Kidney (tissue), 14 donors: Measurements from ENCODE around the gene TAX1BP3. TPM values are rescaled to one million over a fixed set of nuclear protein-coding genes. Genes with fewer than 3 reads are reported as not detected.

Experiments
- DNase-seq, 5 donors: peaks; one replicate each; pipeline ENCODE4 v3.0.0-alpha.2; 2013 to 2020
- FAIRE-seq: peaks from 2 replicates; lab custom pipeline; 2012; peaks lifted over from hg19 to GRCh38; lab: Jason Lieb, UNC
- H3K27ac ChIP-seq, 2 donors: one replicate each; pipeline ENCODE4 v1.7.0; 2013; ENCODE audit warnings: low read depth in 2 of 2, low read length in 2 of 2, inconsistent platforms in 1 of 2
- H3K27me3 ChIP-seq: one replicate; pipeline ENCODE4 v1.7.1; 2013; ENCODE audit warnings: low read length, inconsistent platforms; ENCODE audit not compliant: control insufficient read depth, insufficient read depth
- H3K36me3 ChIP-seq, 3 donors: one replicate each; pipeline versions ENCODE4 v1.7.0 to v1.7.1; 2013; ENCODE audit warnings: low read length in 3 of 3, control low read depth in 1 of 3, inconsistent platforms in 1 of 3; ENCODE audit not compliant: insufficient read depth in 3 of 3, control insufficient read depth in 2 of 3
- H3K4me1 ChIP-seq, 3 donors: one replicate each; pipeline versions ENCODE4 v1.7.0 to v1.7.1; 2013; ENCODE audit warnings: low read length in 3 of 3, inconsistent platforms in 1 of 3, low read depth in 1 of 3; ENCODE audit not compliant: control insufficient read depth in 2 of 3, insufficient read depth in 2 of 3
- H3K4me3 ChIP-seq, 3 donors: one replicate each; pipeline versions ENCODE4 v1.7.0 to v1.8.1; 2013; ENCODE audit warnings: low read length in 3 of 3, control low read depth in 1 of 3, inconsistent platforms in 1 of 3
- H3K9ac ChIP-seq, 3 donors: one replicate each; pipeline versions ENCODE4 v1.7.0 to v1.7.1; 2013; ENCODE audit warnings: low read length in 3 of 3, control low read depth in 1 of 3, inconsistent platforms in 1 of 3
- H3K9me3 ChIP-seq, 3 donors: one replicate each; pipeline versions ENCODE4 v1.7.0 to v1.7.1; 2013; ENCODE audit warnings: low read length in 3 of 3, control low read depth in 1 of 3, inconsistent platforms in 1 of 3; ENCODE audit not compliant: control insufficient read depth in 2 of 3, insufficient read depth in 1 of 3
- intact Hi-C: fragments of 100-400 bp; cut with DNase I; formaldehyde crosslinking; loops from one replicate; pipeline ENCODE4 v1.11.1; 2022
- polyA plus RNA-seq: library from polyadenylated mRNA; stranded (reverse); fragments of 350-450 nt; fragmentation: Illumina TruSeq; extraction: RNeasy Lipid Tissue Mini Kit (QIAGEN cat#74804); gene quantifications from one replicate; pipeline ENCODE4 v1.2.3, GENCODE V29; 2014; ENCODE audit warnings: low read depth, low replicate concordance; ENCODE audit not compliant: insufficient read depth
- total RNA-seq: library from RNA; stranded (reverse); fragmentation: NEBNext Ultra II Directional; extraction: Animal tissue kit (Norgen Biotek cat#: 25700); gene quantifications from one replicate; pipeline ENCODE4 v1.2.1, GENCODE V29; 2021
- TF ChIP-seq, protein P1 (sequence below): IDR thresholded peaks from 3 replicates; pipeline ENCODE4 v1.5.1; 2012; ENCODE audit warnings: mild to moderate bottlenecking, moderate library complexity, borderline replicate concordance; ENCODE audit not compliant: insufficient read depth; ENCODE audit errors: extremely low read depth
- donor health status: control.
- donor health status: control.
- donor health status: control.
- donor health status: control.
- donor health status: control.
- donor health status: DM: yes; HTN: yes; CAD: no.
- donor health status: Normal renal cell carcinoma (clear cell type).

TAX1BP3 gene
- total and polyA plus RNA-seq, 2 donors from 2014 or later: 128 to 158 TPM

DNA sequence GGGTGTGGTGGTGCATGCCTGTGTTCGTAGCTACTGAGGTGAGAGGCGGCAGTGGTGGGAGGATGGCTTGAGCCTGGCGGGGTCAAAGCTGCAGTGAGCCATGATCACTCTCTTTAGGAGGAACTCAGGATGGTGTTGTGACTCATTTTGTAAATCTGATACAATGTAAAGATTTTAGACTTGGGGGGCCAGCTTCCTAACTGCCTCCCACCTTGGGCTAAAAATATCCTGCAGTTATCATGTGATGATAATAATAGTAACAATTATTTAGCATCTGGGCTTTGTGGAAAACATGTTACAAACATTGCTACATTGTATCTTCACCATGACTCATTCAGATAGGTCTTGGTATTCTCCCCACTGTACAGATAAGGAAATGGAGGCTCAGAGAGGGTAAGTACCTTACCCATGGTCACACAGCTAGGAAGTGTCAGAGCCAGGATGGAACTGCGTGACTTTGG lies 24.5 kb downstream of the TAX1BP3 start:
- Histone ChIP-seq H3K4me1 (peaks cover 0 to 16% (median 6%) of the 10 kb centered on the region in 3 donors), H3K27ac (no peak overlapping the region), H3K9ac (no peak overlapping the region), H3K9me3 (no peaks in the 10 kb centered on the region), H3K27me3 (no peaks in the 10 kb centered on the region), H3K36me3 (peaks cover 2 to 11% (median 4%) of the 10 kb centered on the region in 3 donors), H3K4me3 (no peak overlapping the region)
- FAIRE-seq (no peak), DNase-seq (no peak)
- TF ChIP-seq, protein P1, sequence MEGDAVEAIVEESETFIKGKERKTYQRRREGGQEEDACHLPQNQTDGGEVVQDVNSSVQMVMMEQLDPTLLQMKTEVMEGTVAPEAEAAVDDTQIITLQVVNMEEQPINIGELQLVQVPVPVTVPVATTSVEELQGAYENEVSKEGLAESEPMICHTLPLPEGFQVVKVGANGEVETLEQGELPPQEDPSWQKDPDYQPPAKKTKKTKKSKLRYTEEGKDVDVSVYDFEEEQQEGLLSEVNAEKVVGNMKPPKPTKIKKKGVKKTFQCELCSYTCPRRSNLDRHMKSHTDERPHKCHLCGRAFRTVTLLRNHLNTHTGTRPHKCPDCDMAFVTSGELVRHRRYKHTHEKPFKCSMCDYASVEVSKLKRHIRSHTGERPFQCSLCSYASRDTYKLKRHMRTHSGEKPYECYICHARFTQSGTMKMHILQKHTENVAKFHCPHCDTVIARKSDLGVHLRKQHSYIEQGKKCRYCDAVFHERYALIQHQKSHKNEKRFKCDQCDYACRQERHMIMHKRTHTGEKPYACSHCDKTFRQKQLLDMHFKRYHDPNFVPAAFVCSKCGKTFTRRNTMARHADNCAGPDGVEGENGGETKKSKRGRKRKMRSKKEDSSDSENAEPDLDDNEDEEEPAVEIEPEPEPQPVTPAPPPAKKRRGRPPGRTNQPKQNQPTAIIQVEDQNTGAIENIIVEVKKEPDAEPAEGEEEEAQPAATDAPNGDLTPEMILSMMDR: no peak
- intact Hi-C loops: no loop called here

DNA sequence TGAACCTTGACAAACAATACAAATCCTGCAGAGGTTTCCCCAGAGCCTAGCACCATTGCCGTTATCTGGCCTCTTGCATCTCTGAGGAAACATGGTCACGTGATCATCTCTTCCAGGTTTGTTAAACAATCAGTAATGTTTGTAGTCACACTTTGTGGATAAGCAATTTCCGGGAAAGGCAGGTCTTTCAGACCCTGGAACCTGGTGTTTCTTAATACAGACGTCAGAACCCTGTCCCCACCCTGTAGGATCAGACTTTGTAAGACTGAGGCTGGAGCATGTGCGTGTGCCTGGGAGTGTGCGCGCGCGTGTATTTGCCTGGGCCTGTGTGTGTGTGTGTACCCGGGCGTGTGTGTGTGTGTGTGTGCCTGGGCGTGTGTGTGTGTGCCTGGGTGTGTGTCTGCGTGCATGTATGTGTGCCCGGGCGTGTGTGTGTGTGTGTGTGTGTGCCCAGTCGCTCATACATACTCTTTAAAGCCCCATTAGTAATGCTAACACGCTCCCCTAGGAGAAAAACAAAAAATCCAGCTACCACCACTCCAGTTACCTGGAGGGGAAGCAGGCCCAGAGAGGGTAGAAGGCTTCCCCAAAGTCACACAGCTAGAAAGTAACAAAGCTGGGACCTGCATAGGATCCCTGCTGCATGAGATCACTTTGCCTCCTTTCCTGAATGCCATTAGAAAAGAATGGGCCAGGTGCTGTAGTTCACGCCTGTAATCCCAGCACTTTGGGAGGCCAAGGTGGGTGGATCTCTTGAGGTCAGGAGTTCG lies 26.5 kb downstream of the TAX1BP3 start:
- Histone ChIP-seq H3K36me3 (peaks cover 2 to 5% (median 4%) of the 10 kb centered on the region in 3 donors), H3K27ac (no peak overlapping the region), H3K9me3 (no peaks in the 10 kb centered on the region), H3K9ac (no peak overlapping the region), H3K4me3 (no peak overlapping the region), H3K4me1 (peaks cover 0 to 20% (median 3%) of the 10 kb centered on the region in 3 donors), H3K27me3 (no peaks in the 10 kb centered on the region)
- TF ChIP-seq, protein P1: no peak
- FAIRE-seq (no peak), DNase-seq (peak in 2 of 5 donors; percentile 50 to 64)
- intact Hi-C loops: no loop called here

GRCh38 chr17:3641014-3641413 lies 27.4 kb downstream of the TAX1BP3 start:
- no peak overlapping the region for H3K27ac ChIP-seq
- TF ChIP-seq, protein P1: no peak
- no peak overlapping the region for H3K4me3 ChIP-seq
- H3K9me3 ChIP-seq: no peaks in the 10 kb centered on the region
- intact Hi-C loops: no loop called here
- FAIRE-seq (no peak), DNase-seq (no peak)
- H3K9ac ChIP-seq: no peak overlapping the region
- peaks cover 2 to 4% (median 3%) of the 10 kb centered on the region in 3 donors for H3K36me3 ChIP-seq
- no peaks in the 10 kb centered on the region for H3K27me3 ChIP-seq
- peaks cover 0 to 20% (median 3%) of the 10 kb centered on the region in 3 donors for H3K4me1 ChIP-seq
